HK-2 (cell line): ENCODE results near the gene IGF1R.
"Not testable (repeated sequence)": the region's sequence is repeated elsewhere in the genome, so short reads cannot be mapped to it uniquely, and the experiment has no call there.

Source experiments
- DNase-seq: peaks from one replicate; pipeline ENCODE4 v3.0.0-alpha.2; 2018; ENCODE audit not compliant: unreplicated experiment

Gene IGF1R

DNA sequence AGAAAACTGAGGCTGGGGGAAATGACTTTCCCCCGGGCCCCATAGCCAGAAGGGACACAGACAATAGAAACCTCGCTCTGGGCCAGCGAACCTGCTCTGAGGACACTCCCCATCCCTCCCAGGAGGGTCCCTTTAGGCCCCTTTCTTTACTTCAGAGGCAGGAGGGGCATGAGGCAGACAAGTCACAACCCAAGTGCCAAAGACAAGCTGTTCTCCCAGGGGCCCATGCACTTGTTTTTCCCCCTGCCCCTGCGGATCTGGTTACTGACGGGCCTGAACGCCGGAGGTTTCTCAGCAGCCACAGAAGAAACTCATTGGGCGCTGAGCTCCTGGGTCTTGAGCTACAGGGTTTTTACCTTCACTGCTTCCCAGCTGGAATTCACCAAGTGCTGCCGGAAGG, 349.4 kb downstream of the IGF1R start:
- DNase-seq: no peak

DNA sequence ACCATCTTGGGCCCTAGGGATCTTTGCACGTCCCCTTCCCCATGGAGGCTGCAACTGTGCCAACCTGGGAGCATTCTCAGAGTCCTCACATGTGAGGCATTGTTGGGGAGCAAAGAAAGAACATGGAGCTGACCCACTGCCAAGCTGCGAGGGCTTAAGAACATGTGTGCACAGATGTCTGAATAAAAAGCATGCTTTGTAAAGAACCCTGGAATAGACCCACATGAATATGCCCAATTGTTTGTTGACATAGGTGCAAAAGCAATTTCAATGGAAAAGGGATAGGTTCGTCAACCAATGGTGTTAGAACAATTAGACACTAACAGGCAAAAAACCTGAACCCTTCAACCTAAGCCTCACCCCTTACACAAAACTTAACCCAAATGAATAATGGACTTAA, 349.9 kb downstream of the IGF1R start:
- no peak for DNase-seq

DNA sequence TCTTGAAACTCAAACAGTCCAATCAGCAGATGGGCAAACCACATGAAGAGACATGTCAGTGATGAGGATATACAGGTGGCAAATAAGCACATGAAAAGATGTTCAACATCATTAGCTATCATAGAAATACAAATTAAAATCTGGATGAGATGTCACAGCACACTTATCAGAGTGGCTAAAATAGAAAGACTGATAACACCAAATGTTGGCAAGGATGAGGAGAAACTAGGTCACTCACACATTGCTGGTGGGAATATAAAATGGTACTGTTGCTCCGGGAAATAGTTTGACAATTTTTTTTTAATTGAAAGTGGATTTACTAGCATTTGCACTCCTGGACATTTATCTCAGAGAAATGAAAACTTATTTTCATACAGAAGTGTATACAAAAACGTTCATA, 350.9 kb downstream of the IGF1R start:
- DNase-seq: no peak

DNA sequence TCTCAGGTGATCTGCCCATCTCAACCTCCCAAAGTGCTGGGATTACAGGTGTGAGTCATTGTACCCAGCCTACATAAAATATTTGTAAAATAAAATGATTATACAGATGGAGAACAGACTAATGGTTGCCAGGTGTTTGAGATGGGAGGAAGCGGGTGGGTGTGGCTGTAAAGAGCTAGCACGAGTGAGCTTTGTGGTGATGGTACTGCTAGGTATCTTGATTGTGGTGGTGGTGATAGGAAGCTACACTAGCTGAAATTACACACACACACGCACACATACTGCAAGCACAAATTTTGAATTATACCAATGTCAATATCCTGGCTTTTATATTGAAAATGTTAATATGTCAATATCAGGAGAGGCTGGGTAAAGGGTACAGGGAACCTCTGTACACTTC, 353.9 kb downstream of the IGF1R start:
- no peak for DNase-seq

DNA sequence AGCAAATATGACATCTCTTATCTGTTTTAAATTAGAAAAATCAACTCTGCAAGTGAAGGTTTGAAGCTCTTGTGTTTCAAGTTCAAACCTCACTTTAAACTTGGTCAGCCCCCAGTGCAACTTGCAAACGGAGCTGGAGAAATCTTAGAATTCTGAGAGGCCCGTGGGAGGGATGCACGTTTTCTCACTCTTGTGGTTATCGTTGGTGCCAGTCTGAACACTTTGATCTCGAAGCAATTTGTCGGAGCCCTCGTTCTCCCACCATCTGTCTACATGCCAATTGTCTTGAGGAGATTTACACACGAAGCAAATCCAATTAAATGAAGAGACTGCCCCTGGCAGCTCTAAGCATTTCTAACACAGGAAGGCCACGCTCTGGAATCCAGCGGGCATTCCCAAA, 355.0 kb downstream of the IGF1R start:
- DNase-seq: not testable (repeated sequence)

DNA sequence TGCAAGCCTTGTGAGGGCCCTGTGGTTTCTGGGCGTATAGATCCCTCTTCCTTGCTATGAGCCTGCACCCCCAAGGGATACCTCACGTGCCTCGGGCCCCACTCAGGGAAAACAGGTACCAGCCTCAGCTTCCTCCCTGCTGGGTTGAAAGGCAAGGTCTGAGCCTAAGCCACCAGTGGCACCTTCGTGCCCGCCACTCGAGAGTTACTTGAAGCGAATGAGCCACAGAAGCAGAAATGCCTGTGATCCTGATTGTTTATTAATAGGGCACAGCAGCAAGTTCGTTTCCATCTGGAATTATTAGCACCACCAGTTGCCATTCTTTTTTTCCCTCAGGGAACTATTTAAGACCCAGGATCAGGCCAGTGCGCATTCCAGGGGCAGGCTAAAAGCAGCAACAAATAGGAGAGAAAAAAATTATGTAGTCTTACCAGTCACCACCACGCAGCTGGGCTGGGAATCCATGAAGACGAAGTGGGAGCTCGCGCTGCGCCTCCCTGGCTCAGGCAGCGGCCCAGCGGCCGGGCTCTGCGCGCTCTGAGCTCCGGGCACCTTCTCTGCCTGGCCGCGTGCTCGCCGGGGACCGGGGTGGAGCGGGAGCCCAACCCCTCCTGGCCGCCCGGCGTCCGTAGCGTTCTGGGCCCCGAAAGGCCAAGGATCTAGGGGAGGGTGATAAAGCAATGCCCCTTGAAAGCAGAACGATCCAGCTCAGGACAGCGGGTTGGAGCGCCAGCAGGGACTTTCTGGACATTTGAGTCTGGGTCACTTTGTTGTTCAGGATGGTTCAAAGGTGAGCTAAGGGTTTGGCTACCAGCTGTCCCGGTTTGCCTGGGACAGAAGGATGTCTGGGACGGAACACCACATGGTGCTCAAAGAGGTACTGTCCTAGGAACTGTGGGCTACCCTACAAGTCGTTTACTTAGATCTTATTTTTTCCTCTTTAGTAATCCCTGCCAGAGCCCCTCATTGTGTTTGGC, 356.9 kb downstream of the IGF1R start:
- not testable (repeated sequence) for DNase-seq

DNA sequence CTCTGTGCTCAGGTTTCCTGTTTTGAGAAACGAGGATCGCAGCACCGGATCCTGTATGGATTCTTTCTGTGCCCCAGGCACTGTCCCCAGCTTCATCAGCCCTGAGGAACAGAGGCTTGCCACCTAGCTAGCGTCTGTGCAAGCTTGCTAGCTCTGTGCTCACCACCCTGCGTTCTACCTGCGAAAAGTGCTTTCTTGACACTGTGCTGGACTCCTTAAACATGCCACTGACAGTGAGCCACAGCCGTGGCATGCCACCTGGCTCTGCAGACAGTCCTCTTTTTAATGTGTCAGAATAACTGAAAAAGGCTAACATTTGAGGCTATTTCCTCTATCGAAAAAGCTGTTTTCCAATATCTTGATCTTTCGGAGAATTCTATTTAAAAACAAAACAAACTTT, 357.8 kb downstream of the IGF1R start:
- DNase-seq: no peak

DNA sequence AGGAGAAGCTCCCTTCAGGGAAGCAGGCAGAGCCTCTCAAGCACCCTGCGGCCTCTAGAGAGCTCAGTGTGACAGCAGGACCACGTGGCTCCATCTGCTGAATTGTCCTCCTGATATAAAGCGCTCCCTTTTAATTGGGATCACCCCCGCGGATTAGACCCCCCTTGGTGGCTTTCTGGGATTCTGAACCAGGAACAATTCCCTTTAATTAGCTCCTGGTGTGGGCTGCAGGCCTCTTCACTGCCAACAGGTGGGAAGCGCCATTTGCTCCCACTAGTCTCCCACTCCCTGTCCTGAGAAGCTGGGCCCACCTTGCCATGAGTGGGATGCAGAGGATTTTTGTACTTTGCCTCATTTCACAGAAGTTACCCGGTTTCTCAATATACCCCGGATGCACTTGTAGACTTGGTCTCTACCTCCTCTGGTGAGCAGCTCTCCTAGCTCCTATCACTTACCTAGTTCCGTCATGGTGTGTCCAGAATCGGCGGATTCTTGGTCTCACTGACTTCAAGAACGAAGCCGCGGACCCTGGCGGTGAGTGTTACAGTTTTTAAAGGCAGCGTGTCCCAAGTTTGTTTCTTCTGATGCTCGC, 358.7 kb downstream of the IGF1R start:
- DNase-seq: no peak

DNA sequence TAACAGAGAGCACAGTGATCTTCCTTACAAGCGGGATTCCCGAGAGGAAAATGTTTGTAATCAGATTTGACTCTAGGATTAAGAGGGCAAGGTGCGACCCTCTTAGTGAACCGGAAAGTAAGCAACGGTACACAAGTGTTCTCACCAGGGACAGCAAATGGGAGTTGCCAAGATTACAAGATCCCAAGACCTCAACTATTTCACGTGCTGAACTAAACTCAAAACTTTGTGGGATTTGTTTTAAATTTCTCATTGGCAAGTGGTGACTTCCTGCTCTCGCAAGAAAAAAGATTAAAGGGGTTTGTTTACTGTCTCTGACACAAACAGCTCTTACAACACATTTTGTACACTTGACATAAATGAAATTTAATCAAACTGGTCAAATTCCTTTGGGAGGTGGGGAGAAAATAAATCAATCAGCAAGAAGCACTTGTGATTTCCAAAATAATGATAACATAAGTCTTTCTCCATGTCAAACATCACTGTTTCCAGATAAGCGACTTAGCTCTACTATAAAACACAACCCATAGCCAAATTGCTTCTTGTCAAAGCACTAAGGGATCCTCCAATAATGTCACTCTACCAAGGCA, 361.5 kb downstream of the IGF1R start:
- DNase-seq: no peak

DNA sequence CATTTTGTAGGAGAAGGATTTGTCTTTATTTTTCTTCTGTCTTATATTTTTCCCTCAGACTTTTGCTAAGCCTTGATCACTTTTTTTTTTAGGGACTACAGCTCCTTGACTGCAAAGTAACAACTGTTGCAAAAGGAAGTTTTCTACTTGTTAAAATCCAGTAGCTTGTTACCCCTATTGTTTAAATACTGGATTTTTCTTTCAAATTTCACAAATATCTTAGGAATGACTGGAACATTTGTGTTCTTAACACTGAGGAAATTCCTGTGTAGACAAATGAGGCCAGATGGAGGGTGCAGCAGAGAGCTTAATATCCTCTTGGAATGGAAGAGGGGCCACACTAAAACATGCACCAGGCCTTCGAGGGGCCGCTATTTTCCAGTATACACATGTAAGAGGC, 362.4 kb downstream of the IGF1R start:
- no peak for DNase-seq
